ENCODE data around the gene ERBB2. TPM values are rescaled to one million over a fixed set of nuclear protein-coding genes. Genes with fewer than 3 reads are reported as not detected.

Gene ERBB2
- total RNA-seq, 1 donor from 2014 or later: 49.0 TPM

GRCh38 chr17:39752241-39752881 lies 52.5 kb downstream of the ERBB2 start:
- Mint-ChIP-seq H3K9me3 (ENCODE audit: unreplicated experiment) (no peaks in the 10 kb centered on the region), H3K4me3 (ENCODE audit: unreplicated experiment) (no peak overlapping the region), H3K27me3 (ENCODE audit: unreplicated experiment) (peaks cover 3% of the 10 kb centered on the region), H3K4me1 (ENCODE audit: unreplicated experiment) (peaks cover 5% of the 10 kb centered on the region), H3K36me3 (ENCODE audit: low read depth, unreplicated experiment) (no peaks in the 10 kb centered on the region), H3K27ac (ENCODE audit: unreplicated experiment) (no peak overlapping the region)
- TF ChIP-seq CTCF (IDR thresholded peaks at IDR 0.05; ENCODE audit: unreplicated experiment): no peak
- no peak for DNase-seq (ENCODE audit: low spot score)

- no peak overlapping the region for H3K27ac Mint-ChIP-seq (ENCODE audit: unreplicated experiment)
- DNase-seq (ENCODE audit: low spot score): peak; percentile 49
- no peak for TF ChIP-seq CTCF (IDR thresholded peaks at IDR 0.05; ENCODE audit: unreplicated experiment)
- H3K4me3 Mint-ChIP-seq (ENCODE audit: unreplicated experiment): peak overlapping the region; percentile 76
- no peaks in the 10 kb centered on the region for H3K9me3 Mint-ChIP-seq (ENCODE audit: unreplicated experiment)
- H3K4me1 Mint-ChIP-seq (ENCODE audit: unreplicated experiment): peaks cover 5% of the 10 kb centered on the region
- H3K36me3 Mint-ChIP-seq (ENCODE audit: low read depth, unreplicated experiment): no peaks in the 10 kb centered on the region
- H3K27me3 Mint-ChIP-seq (ENCODE audit: unreplicated experiment): peaks cover 3% of the 10 kb centered on the region
Observed at GRCh38 chr17:39753514-39754160, 53.8 kb downstream of the ERBB2 start.

- TF ChIP-seq CTCF (IDR thresholded peaks at IDR 0.05; ENCODE audit: unreplicated experiment): peak; percentile 99
- peak; percentile 87 for DNase-seq (ENCODE audit: low spot score)
- H3K27ac Mint-ChIP-seq (ENCODE audit: unreplicated experiment): no peak overlapping the region
- H3K27me3 Mint-ChIP-seq (ENCODE audit: unreplicated experiment): peaks cover 3% of the 10 kb centered on the region
- H3K36me3 Mint-ChIP-seq (ENCODE audit: low read depth, unreplicated experiment): no peaks in the 10 kb centered on the region
- H3K4me3 Mint-ChIP-seq (ENCODE audit: unreplicated experiment): no peak overlapping the region
- H3K4me1 Mint-ChIP-seq (ENCODE audit: unreplicated experiment): peaks cover 5% of the 10 kb centered on the region
- no peaks in the 10 kb centered on the region for H3K9me3 Mint-ChIP-seq (ENCODE audit: unreplicated experiment)
Observed at GRCh38 chr17:39754161-39754957, 54.5 kb downstream of the ERBB2 start.

- no peak for TF ChIP-seq CTCF (IDR thresholded peaks at IDR 0.05; ENCODE audit: unreplicated experiment)
- H3K4me3 Mint-ChIP-seq (ENCODE audit: unreplicated experiment): peak overlapping the region; percentile 12
- H3K27me3 Mint-ChIP-seq (ENCODE audit: unreplicated experiment): peaks cover 3% of the 10 kb centered on the region
- no peaks in the 10 kb centered on the region for H3K36me3 Mint-ChIP-seq (ENCODE audit: low read depth, unreplicated experiment)
- no peak for DNase-seq (ENCODE audit: low spot score)
- H3K4me1 Mint-ChIP-seq (ENCODE audit: unreplicated experiment): peaks cover 5% of the 10 kb centered on the region
- H3K9me3 Mint-ChIP-seq (ENCODE audit: unreplicated experiment): no peaks in the 10 kb centered on the region
- H3K27ac Mint-ChIP-seq (ENCODE audit: unreplicated experiment): no peak overlapping the region
Observed at GRCh38 chr17:39754958-39755553, 55.2 kb downstream of the ERBB2 start.

Data from endothelial cell (in vitro differentiated cells).